NB4 (cell line): ENCODE data around the gene PSMA8.
"Not testable (repeated sequence)": the region's sequence is repeated elsewhere in the genome, so short reads cannot be mapped to it uniquely, and the experiment has no call there.

Experiments
- CTCF ChIP-seq: IDR thresholded peaks from one replicate; pipeline ENCODE4 v1.5.1; 2012; ENCODE audit warnings: low read depth, low read length
- MAX ChIP-seq: IDR thresholded peaks from 2 replicates; pipeline ENCODE4 v1.6.1; 2011; ENCODE audit warnings: low read depth, low read length
- POLR2A ChIP-seq: IDR thresholded peaks from 2 replicates; pipeline ENCODE4 v1.6.1; 2011; ENCODE audit warnings: mild to moderate bottlenecking; ENCODE audit not compliant: insufficient read length; ENCODE audit errors: extremely low read depth

- not testable (repeated sequence) for TF ChIP-seq CTCF, POLR2A, MAX
Observed at GRCh38 chr18:26242392-26242791, 108.7 kb downstream of the PSMA8 start.
